CD14-positive monocyte (primary cell): ENCODE measurements around the gene GLI3. TPM values are rescaled to one million over a fixed set of nuclear protein-coding genes. Genes with fewer than 3 reads are reported as not detected.

Experiments
- DNase-seq, 3 donors: peaks; one replicate each; pipeline ENCODE4 v3.0.0-alpha.2; 2011 to 2022
- H2AFZ ChIP-seq: 2 replicates; pipeline ENCODE4 v1.6.0; 2012; ENCODE audit warnings: mild to moderate bottlenecking, low read depth, low read length, inconsistent platforms; ENCODE audit not compliant: insufficient read depth, poor library complexity, severe bottlenecking
- H3K27ac ChIP-seq, 2 donors: 1 replicate in 1 of 2; 2 replicates in 1 of 2; pipeline ENCODE4 v1.5.1; 2012 to 2013; ENCODE audit warnings: low read length in 2 of 2, control low read depth in 1 of 2, inconsistent platforms in 1 of 2, low read depth in 1 of 2, mild to moderate bottlenecking in 1 of 2
- H3K27me3 ChIP-seq, 2 donors: one replicate each; pipeline versions ENCODE4 v1.6.0 to v1.6.1; 2011 to 2013; ENCODE audit warnings: low read length in 2 of 2; ENCODE audit not compliant: control insufficient read depth in 2 of 2, insufficient read depth in 2 of 2
- H3K36me3 ChIP-seq, 2 donors: replicated peaks in 1 of 2; 1 replicate in 1 of 2; 2 replicates in 1 of 2; pipeline versions ENCODE4 v1.5.1 to v1.6.1; 2012 to 2013; ENCODE audit warnings: low read length in 2 of 2, control low read depth in 1 of 2, inconsistent platforms in 1 of 2, mild to moderate bottlenecking in 1 of 2; ENCODE audit not compliant: insufficient read depth in 2 of 2, control insufficient read depth in 1 of 2
- H3K4me1 ChIP-seq, 2 donors: 1 replicate in 1 of 2; 2 replicates in 1 of 2; pipeline versions ENCODE4 v1.5.1 to v1.6.1; 2012 to 2013; ENCODE audit warnings: low read length in 2 of 2, control low read depth in 1 of 2, inconsistent platforms in 1 of 2, mild to moderate bottlenecking in 1 of 2, moderate library complexity in 1 of 2; ENCODE audit not compliant: insufficient read depth in 2 of 2, control insufficient read depth in 1 of 2
- H3K4me2 ChIP-seq: replicated peaks from 2 replicates; pipeline ENCODE3; 2012; ENCODE audit warnings: low read length, moderate library complexity, mild to moderate bottlenecking; ENCODE audit not compliant: poor library complexity, severe bottlenecking; ENCODE audit errors: extremely low read depth
- H3K4me3 ChIP-seq, 3 experiments: fragments of 200-600 bp in 1 of 3; sonication (generic) in 1 of 3; replicated peaks in 1 of 3; 1 replicate in 2 of 3; 2 replicates in 1 of 3; pipeline ENCODE4 v1.5.1; 2011 to 2013; ENCODE audit warnings: low read length in 3 of 3, mild to moderate bottlenecking in 3 of 3, control low read depth in 2 of 3, low read depth in 2 of 3, inconsistent platforms in 1 of 3, moderate library complexity in 1 of 3
- H3K79me2 ChIP-seq: 2 replicates; pipeline ENCODE4 v1.6.0; 2012; ENCODE audit warnings: mild to moderate bottlenecking, control low read depth, inconsistent platforms, low read length, moderate library complexity; ENCODE audit not compliant: insufficient read depth
- H3K9ac ChIP-seq: 2 replicates; pipeline ENCODE4 v1.6.0; 2017; ENCODE audit warnings: low read length, mild to moderate bottlenecking; ENCODE audit not compliant: insufficient read depth, poor library complexity, severe bottlenecking
- H3K9me3 ChIP-seq, 2 donors: replicated peaks in 1 of 2; 1 replicate in 1 of 2; 2 replicates in 1 of 2; pipeline versions ENCODE4 v1.5.1 to v1.6.1; 2012 to 2013; ENCODE audit warnings: low read length in 2 of 2, control low read depth in 1 of 2; ENCODE audit not compliant: control insufficient read depth in 1 of 2, insufficient read depth in 1 of 2
- H4K20me1 ChIP-seq: 2 replicates; pipeline ENCODE4 v1.6.0; 2012; ENCODE audit warnings: mild to moderate bottlenecking, low read length, control low read depth, moderate library complexity; ENCODE audit not compliant: insufficient read depth
- H3K27ac Mint-ChIP-seq, 7 donors: one replicate each; pipeline ENCODE4 v1.8.0; 2020; ENCODE audit warnings: mild to moderate bottlenecking in 7 of 7, mixed read lengths in 7 of 7, moderate library complexity in 6 of 7, inconsistent platforms in 2 of 7
- H3K27me3 Mint-ChIP-seq, 3 donors: one replicate each; pipeline ENCODE4 v1.8.0; 2021 to 2022; ENCODE audit warnings: low read depth in 3 of 3, mild to moderate bottlenecking in 3 of 3, mixed read lengths in 3 of 3, moderate library complexity in 3 of 3, inconsistent platforms in 1 of 3
- H3K36me3 Mint-ChIP-seq, 2 donors: one replicate each; pipeline ENCODE4 v1.8.0; 2020; ENCODE audit warnings: mixed read lengths in 2 of 2, inconsistent platforms in 1 of 2, mild to moderate bottlenecking in 1 of 2
- H3K4me1 Mint-ChIP-seq: one replicate; pipeline ENCODE4 v1.8.0; 2020; ENCODE audit warnings: mild to moderate bottlenecking, mixed read lengths
- H3K4me3 Mint-ChIP-seq, 2 donors: one replicate each; pipeline ENCODE4 v1.8.0; 2020; ENCODE audit warnings: mild to moderate bottlenecking in 2 of 2, mixed read lengths in 2 of 2, moderate library complexity in 1 of 2
- H3K9me3 Mint-ChIP-seq, 7 donors: one replicate each; pipeline ENCODE4 v1.8.0; 2020 to 2022; ENCODE audit warnings: mixed read lengths in 7 of 7, mild to moderate bottlenecking in 6 of 7, moderate library complexity in 6 of 7, inconsistent platforms in 2 of 7
- CTCF ChIP-seq: fragments of 200-600 bp; IDR thresholded peaks from one replicate; pipeline ENCODE4 v1.8.0; 2022; ENCODE audit warnings: antibody characterized with exemption, mild to moderate bottlenecking
- WGBS: methylation state at CpG from one replicate; pipeline ENCODE4 v1.1.5; 2013; ENCODE audit warnings: missing lambda C conversion rate; ENCODE audit not compliant: insufficient coverage; 5-methylcytosine and 5-hydroxymethylcytosine counted together
- intact Hi-C, 2 donors: fragments of 100-400 bp; cut with micrococcal nuclease; formaldehyde crosslinking; loops; one replicate each; pipeline versions ENCODE4 v1.15.0 to v1.15.1; 2023
- polyA plus RNA-seq, 3 donors: library from polyadenylated mRNA; depleted of rRNA in 1 of 3; unstranded in 2 of 3; stranded (reverse) in 1 of 3; fragments of 300-500 nt in 2 of 3; fragments of >200 nt in 1 of 3; fragmentation: Illumina TruSeq in 2 of 3; gene quantifications; 1 replicate in 2 of 3; 2 replicates in 1 of 3; pipeline ENCODE4 v1.2.3, GENCODE V29; 2012 to 2021

Gene GLI3
- polyA plus RNA-seq, 3 donors = not detected

GRCh38 chr7:41994036-41994745 lies 242.8 kb downstream of the GLI3 start:
- Mint-ChIP-seq H3K27ac (no peak overlapping the region), H3K9me3 (peaks cover 0 to 2% (median 0%) of the 10 kb centered on the region in 7 donors), H3K4me3 (no peak overlapping the region), H3K36me3 (no peaks in the 10 kb centered on the region), H3K4me1 (peaks cover 11% of the 10 kb centered on the region), H3K27me3 (peaks cover 0 to 22% (median 4%) of the 10 kb centered on the region in 3 donors)
- no peaks in the 10 kb centered on the region for H4K20me1 ChIP-seq
- H3K9me3 ChIP-seq = no peaks in the 10 kb centered on the region
- WGBS = no CpG with 5 or more reads among the region's 3 CpGs
- intact Hi-C loops = no loop called here
- TF ChIP-seq CTCF = no peak
- peaks cover 2 to 15% of the 10 kb centered on the region in 2 donors for H3K4me1 ChIP-seq
- H3K9ac ChIP-seq = no peak overlapping the region
- H2AFZ ChIP-seq = no peak overlapping the region
- H3K36me3 ChIP-seq = no peaks in the 10 kb centered on the region
- no peak overlapping the region for H3K4me3 ChIP-seq
- H3K27me3 ChIP-seq = no peaks in the 10 kb centered on the region
- peak in 1 of 3 donors; percentile 5 for DNase-seq
- no peak overlapping the region for H3K27ac ChIP-seq
- H3K79me2 ChIP-seq = no peaks in the 10 kb centered on the region
- no peak overlapping the region for H3K4me2 ChIP-seq

GRCh38 chr7:41992881-41993867 lies 243.8 kb downstream of the GLI3 start:
- no peaks in the 10 kb centered on the region for H3K36me3 ChIP-seq
- Mint-ChIP-seq H3K4me3 (no peak overlapping the region), H3K27ac (peak overlapping the region in 1 of 7 donors; percentile 0), H3K4me1 (peaks cover 11% of the 10 kb centered on the region), H3K9me3 (peaks cover 0 to 2% (median 0%) of the 10 kb centered on the region in 7 donors), H3K36me3 (no peaks in the 10 kb centered on the region), H3K27me3 (peaks cover 0 to 22% (median 4%) of the 10 kb centered on the region in 3 donors)
- H2AFZ ChIP-seq = no peak overlapping the region
- WGBS = 80% methylated on average over 8 of the region's 13 CpGs
- intact Hi-C loops = no loop called here
- H3K4me1 ChIP-seq = peaks cover 2 to 15% of the 10 kb centered on the region in 2 donors
- DNase-seq = no peak
- no peak overlapping the region for H3K27ac ChIP-seq
- H3K4me3 ChIP-seq = no peak overlapping the region
- H4K20me1 ChIP-seq = no peaks in the 10 kb centered on the region
- H3K79me2 ChIP-seq = no peaks in the 10 kb centered on the region
- no peaks in the 10 kb centered on the region for H3K9me3 ChIP-seq
- H3K27me3 ChIP-seq = no peaks in the 10 kb centered on the region
- TF ChIP-seq CTCF = no peak
- no peak overlapping the region for H3K9ac ChIP-seq
- no peak overlapping the region for H3K4me2 ChIP-seq
